Measurements from ENCODE around the gene SHKBP1. TPM values are rescaled to one million over a fixed set of nuclear protein-coding genes. Genes with fewer than 3 reads are reported as not detected.

The SHKBP1 gene
- total and polyA plus RNA-seq, 10 of the 15 experiments (the other 5 are each of a cell fraction or from before 2014, with no cell fraction given) = 2.3 to 123 (median 67.0) TPM

- no peak overlapping the region for H3K27ac ChIP-seq (ENCODE audit: control insufficient read depth, insufficient read depth)
- no TSS peak for BruUV-seq (replicated peaks)
- in situ Hi-C loops (cut with MboI) = no loop called here
- no peaks in the 10 kb centered on the region for H3K4me1 ChIP-seq (ENCODE audit: control insufficient read depth, insufficient read depth, low read length)
- TF ChIP-seq SREBF2 (IDR thresholded peaks at IDR 0.05; ENCODE audit: low read length) (no peak), RFX5 (IDR thresholded peaks at IDR 0.05; ENCODE audit: low read depth, low read length) (no peak), TAF1 (IDR thresholded peaks at IDR 0.05; ENCODE audit: borderline replicate concordance, low read depth, low read length) (no peak), STAT1 (conservative IDR thresholded peaks at IDR 0.05) (no peak), TBL1XR1 (IDR thresholded peaks at IDR 0.05; ENCODE audit: low read depth, low read length) (no peak), JUND (IDR thresholded peaks at IDR 0.05; ENCODE audit: low read depth, low read length) (no peak)
- H3K27me3 ChIP-seq (replicated peaks in 1 of 2; ENCODE audit: control insufficient read depth in 2 of 2, insufficient read depth in 2 of 2, low read length in 1 of 2) = no peaks in the 10 kb centered on the region
- H2AFZ ChIP-seq (ENCODE audit: control insufficient read depth, low read depth, low read length) = no peak overlapping the region
- ATAC-seq (no peak), DNase-seq (ENCODE audit: low read depth, low spot score) (no peak), FAIRE-seq (no peak)
- H3K9ac ChIP-seq (ENCODE audit: control insufficient read depth, insufficient read depth, low read length) = no peak overlapping the region
- no peaks in the 10 kb centered on the region for H3K79me2 ChIP-seq (ENCODE audit: control insufficient read depth, insufficient read depth, low read length)
- H3K4me3 ChIP-seq = no peak overlapping the region
- no peaks in the 10 kb centered on the region; a peak in 1 of 4 replicates for H3K36me3 ChIP-seq (ENCODE audit: control insufficient read depth in 2 of 2, insufficient read depth in 2 of 2, low read length in 1 of 2)
- no peaks in the 10 kb centered on the region for H4K20me1 ChIP-seq (ENCODE audit: control insufficient read depth, insufficient read depth)
- RAD21 ChIA-PET (ENCODE audit: unreplicated experiment) = no interaction called here
- H3K4me2 ChIP-seq (ENCODE audit: control insufficient read depth, insufficient read depth) = no peak overlapping the region
- intact Hi-C loops (cut with micrococcal nuclease; ENCODE audit: unreplicated experiment) = no loop called here
- SMC1A ChIA-PET (ENCODE audit: uncharacterized antibody, unreplicated experiment) = no interaction called here
- no peaks in the 10 kb centered on the region for H3K9me3 ChIP-seq (replicated peaks; ENCODE audit: control insufficient read depth, insufficient read depth, low read length)
- 61% methylated on average over 16 of the region's 16 CpGs for WGBS (ENCODE audit: insufficient coverage, insufficient replicate concordance, low lambda C conversion rate, missing lambda C conversion rate)
- POLR2A ChIA-PET = interaction anchor here (0.6 to 0.7 kb wide), 2 partner anchors 27 to 204 kb away, joined by 3 to 4 read pairs; no protein-coding TSS in a partner anchor
- CTCF ChIA-PET = interaction anchor here (1.0 to 1.7 kb wide), 4 partner anchors 15 to 167 kb away, joined by 3 to 9 read pairs (median 3); no protein-coding TSS in a partner anchor
These were observed 54.0 kb downstream of the SHKBP1 start for GRCh38 chr19:40630571-40631160.

DNA sequence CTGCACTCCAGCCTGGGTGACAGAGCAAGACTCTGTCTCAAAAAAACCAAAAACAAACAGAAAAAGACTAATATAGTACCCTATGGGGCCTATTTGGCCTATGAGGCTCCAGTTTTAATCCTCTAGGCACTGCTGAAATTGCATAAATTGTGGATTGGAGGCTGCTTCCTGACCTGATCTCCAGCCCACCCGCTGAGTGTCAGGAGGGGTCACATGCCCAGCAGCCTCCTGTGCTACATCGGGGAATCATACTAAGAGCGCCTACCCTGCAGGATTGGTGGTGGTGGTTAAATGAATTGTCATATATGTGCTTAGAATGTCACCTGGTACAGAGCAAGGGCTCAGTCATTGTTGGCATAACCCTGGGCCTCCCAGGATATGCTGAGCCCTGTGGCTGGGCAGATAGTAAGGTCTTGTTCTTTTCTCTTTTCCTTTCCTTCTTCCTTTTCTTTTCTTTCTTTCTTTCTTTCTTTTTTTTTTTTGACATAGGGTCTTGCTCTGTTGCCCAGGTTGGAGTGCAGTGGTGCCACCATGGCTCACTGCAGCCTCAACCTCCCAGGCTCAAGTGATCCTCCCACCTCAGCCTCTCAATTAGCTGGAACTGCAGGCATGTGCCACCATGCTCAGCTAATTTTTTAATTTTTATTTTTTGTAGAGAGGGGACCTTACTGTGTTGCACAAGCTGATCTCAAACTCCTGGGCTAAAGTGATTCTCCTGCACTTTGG lies 55.8 kb downstream of the SHKBP1 start:
- Histone ChIP-seq H3K4me2 (ENCODE audit: control insufficient read depth, insufficient read depth) (no peak overlapping the region), H2AFZ (ENCODE audit: control insufficient read depth, low read depth, low read length) (no peak overlapping the region), H3K79me2 (ENCODE audit: control insufficient read depth, insufficient read depth, low read length) (no peaks in the 10 kb centered on the region), H3K9ac (ENCODE audit: control insufficient read depth, insufficient read depth, low read length) (no peak overlapping the region), H3K4me1 (ENCODE audit: control insufficient read depth, insufficient read depth, low read length) (no peaks in the 10 kb centered on the region), H3K27ac (ENCODE audit: control insufficient read depth, insufficient read depth) (no peak overlapping the region), H3K36me3 (ENCODE audit: control insufficient read depth in 2 of 2, insufficient read depth in 2 of 2, low read length in 1 of 2) (no peaks in the 10 kb centered on the region), H3K4me3 (no peak overlapping the region), H3K9me3 (replicated peaks; ENCODE audit: control insufficient read depth, insufficient read depth, low read length) (no peaks in the 10 kb centered on the region), H4K20me1 (ENCODE audit: control insufficient read depth, insufficient read depth) (no peaks in the 10 kb centered on the region), H3K27me3 (replicated peaks in 1 of 2; ENCODE audit: control insufficient read depth in 2 of 2, insufficient read depth in 2 of 2, low read length in 1 of 2) (no peaks in the 10 kb centered on the region)
- SMC1A ChIA-PET (ENCODE audit: uncharacterized antibody, unreplicated experiment) = interaction anchor here (2.9 kb wide), 1 partner anchor 26 kb away, joined by 35 read pairs; no protein-coding TSS in a partner anchor
- FAIRE-seq = no peak
- ATAC-seq = no peak
- RAD21 ChIA-PET (ENCODE audit: unreplicated experiment) = interaction anchor here (3.5 kb wide), 1 partner anchor 28 kb away, joined by 49 read pairs; no protein-coding TSS in a partner anchor
- WGBS (ENCODE audit: insufficient coverage, insufficient replicate concordance, low lambda C conversion rate, missing lambda C conversion rate) = 100% methylated on average over 3 of the region's 3 CpGs
- TF ChIP-seq SRF (IDR thresholded peaks at IDR 0.05; ENCODE audit: low read depth in 2 of 2, low read length in 2 of 2) (no peak), SREBF2 (IDR thresholded peaks at IDR 0.05; ENCODE audit: low read length) (no peak), NR2C1 (IDR thresholded peaks at IDR 0.05) (no peak), ATF2 (IDR thresholded peaks at IDR 0.05; ENCODE audit: low read length) (no peak), IRF4 (IDR thresholded peaks at IDR 0.05; ENCODE audit: low read depth, low read length) (no peak)
- TF ChIP-seq, protein P1, sequence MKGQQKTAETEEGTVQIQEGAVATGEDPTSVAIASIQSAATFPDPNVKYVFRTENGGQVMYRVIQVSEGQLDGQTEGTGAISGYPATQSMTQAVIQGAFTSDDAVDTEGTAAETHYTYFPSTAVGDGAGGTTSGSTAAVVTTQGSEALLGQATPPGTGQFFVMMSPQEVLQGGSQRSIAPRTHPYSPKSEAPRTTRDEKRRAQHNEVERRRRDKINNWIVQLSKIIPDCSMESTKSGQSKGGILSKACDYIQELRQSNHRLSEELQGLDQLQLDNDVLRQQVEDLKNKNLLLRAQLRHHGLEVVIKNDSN (IDR thresholded peaks at IDR 0.05; ENCODE audit: borderline replicate concordance, extremely low read length, insufficient read depth, low read depth, low read length) = no peak
- in situ Hi-C loops (cut with MboI) = no loop called here
- CTCF ChIA-PET = interaction anchor here (0.9 to 4.5 kb wide), 5 partner anchors 12 to 83 kb away, joined by 4 to 106 read pairs (median 28); no protein-coding TSS in a partner anchor
- intact Hi-C loops (cut with micrococcal nuclease; ENCODE audit: unreplicated experiment) = no loop called here
- BruUV-seq (replicated peaks) = no TSS peak
- no peak for DNase-seq (ENCODE audit: low read depth, low spot score)
- POLR2A ChIA-PET = no interaction called here
